ENCODE measurements around the gene RBM47.
"Not testable (repeated sequence)": the region's sequence is repeated elsewhere in the genome, so short reads cannot be mapped to it uniquely, and the experiment has no call there.

RBM47 gene

DNA sequence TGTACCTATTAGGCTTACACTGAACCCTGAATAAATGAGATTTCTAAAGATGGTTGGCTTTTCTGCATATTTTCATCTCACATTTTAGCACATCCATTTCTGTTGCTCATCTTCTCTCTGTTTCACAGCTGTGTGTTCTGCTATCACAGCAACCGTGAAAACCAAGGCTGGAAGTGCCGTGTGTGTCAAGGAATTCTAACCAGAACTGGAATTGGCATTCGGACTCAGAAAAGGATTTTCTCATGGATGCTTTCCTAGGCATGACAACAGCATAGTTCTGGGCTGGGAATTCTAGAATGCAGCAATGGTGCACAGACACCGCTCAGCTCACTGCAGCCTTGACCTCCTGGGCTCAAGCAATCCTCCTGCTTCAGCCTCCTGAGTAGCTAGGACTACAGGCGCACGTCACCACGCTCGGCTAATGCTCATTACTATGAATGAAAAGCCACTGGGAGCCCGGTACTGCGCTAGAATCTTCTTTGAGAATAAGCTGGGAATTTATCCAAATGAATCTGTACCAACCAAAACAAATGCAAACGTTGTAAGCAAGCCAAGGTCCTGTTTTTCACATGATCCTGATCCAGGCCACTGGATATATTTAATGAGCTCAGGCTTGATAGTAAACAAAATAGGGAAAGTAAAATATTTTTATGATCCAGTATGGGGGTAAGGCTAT lies 105.2 kb downstream of the RBM47 start:
- DNase-seq: no peak

- DNase-seq: no peak
Measured at GRCh38 chr4:40523581-40523980, 106.1 kb downstream of the RBM47 start.

DNA sequence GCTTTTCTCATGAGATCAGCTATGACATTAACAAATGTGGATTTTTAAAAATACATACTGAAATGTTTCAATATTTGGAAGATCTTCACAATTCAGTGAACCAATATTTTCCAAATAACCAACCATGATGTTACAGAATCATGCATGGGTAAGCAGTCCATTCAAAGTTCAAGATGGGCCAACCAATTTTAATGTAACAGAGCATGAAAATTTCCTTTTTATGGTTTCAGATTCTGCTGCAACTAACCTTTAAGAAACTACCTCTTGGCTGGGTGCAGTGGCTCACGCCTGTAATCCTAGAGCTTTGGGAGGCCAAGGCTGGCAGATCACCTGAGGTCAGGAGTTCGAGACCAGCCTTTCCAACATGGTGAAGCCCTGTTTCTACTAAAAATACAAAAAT lies 107.7 kb downstream of the RBM47 start:
- DNase-seq: no peak

DNA sequence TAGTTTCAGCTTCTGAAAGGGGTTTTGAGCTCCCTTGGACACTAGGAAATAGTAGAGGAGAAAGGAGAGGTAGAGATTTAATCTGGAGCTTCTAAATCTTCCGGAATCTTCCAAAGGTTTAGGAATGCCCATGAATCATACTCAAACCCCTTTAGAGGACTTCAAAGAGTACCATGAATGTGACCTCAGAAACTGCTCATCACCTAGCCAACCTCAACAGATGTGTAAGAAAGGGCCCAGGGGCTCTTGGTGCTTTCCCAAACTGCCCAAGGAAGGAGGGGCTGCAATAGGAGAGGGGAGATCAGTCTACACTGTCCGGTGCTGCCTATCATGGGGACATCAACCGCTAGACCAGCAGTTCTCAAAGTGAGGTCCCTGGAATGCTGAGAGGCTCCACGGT lies 109.1 kb downstream of the RBM47 start:
- no peak for DNase-seq

GRCh38 chr4:40517081-40517480 lies 112.6 kb downstream of the RBM47 start:
- DNase-seq: not testable (repeated sequence)

DNA sequence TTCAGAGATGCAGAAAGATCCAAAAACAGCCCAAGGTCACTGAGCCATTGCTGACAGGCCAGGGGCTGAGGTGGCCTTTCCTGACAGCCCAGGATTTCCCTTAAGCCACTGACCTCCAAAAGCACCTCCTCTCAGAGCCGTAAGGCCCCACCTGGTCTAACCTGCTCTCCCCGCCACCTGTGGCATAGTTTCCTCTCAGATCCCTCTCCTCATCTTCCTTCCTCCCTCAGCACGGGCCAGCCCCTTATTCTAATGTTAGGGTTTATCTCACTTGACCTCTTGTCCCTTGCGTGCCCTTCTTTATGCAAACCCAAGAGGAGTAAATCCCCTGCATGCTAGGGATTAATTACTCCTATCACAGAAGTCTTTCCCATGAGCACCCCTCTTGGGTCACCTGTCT lies 113.0 kb downstream of the RBM47 start:
- DNase-seq: no peak

DNA sequence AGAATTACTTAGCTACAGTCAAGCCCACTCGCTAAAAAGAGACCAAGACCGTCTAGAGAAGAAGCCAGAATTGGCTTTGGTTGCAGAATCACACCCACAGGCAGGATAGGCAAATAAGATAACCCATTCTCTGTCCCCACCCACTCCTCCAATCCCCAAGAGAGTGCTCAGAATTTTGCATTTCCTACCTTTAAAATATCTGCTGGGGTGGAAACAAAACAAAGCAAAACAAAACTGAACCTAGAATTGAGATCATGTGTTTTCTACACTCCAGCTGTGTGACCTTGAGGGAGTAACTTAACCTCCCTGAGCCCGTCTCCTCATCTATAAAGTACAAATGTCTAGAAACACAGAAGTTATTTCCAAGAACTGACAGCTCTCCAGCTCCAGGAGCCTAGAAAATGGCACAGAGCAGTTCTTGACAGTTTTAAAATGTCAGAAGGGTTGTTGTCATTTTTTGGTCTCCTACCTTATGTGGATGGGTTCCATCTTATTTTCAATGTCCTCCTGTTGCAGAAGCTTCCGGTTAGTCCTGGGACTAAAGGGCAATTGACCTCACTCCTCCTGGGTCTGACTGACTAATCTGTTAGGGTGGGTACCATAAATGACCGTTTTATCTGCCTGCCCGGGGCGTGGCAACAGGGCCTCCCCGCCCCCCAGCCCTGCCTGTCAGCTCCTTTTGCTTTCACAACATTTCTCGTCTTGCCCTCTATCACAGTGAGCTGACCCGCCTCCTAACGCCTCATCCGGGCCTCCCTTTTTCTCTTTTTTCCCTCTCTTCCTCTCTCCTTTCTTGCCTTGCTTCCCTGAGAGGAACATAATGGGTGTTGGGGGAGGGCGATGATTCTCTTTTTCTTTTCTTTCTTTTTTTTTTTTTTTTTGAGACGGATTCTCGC lies 114.0 kb downstream of the RBM47 start:
- no peak for DNase-seq

DNA sequence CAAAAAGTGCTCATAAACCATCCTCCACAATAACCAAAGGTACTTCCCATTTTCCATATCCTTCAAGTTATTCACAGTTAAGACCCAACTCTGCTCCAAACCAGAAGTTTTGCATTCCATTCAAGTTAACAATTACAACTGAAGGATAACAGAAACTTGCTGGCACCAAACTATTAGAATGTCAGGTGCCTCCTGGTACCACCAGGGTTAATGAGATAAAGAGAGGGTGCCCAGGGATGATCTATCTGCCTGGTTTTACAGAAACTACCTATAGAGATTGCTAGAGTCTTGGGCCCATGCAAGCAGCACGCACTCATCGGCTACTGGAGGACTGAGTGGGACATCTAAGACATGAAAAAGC lies 114.6 kb downstream of the RBM47 start:
- DNase-seq: no peak

DNA sequence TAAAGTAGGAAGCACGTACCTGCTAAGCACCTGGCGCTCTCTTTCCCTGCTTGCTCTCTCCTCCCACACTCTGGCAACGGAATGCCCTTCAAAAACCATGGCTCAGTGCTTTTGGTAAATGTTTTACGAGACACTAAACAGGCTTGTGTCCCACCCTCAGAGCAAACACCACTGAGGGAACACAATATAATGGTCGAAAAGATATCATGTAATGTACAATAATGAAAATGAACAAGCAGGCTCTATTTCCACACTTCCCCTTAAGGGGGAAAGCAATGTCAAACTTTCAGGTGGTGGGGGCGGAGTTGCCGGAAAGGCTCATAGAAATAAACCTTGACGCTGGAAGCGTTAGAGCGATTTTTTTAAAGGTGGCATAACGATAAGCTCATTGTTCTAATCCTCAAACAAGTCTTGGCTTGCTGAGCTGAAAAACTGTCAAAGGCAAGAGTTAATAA lies 115.1 kb downstream of the RBM47 start:
- DNase-seq: no peak

GRCh38 chr4:40511036-40511614 lies 118.5 kb downstream of the RBM47 start:
- no peak for DNase-seq

GRCh38 chr4:40507977-40508376 lies 121.7 kb downstream of the RBM47 start:
- DNase-seq: peak in 2 of 6 experiments; percentile 2

GRCh38 chr4:40506492-40506891 lies 123.2 kb downstream of the RBM47 start:
- DNase-seq: no peak

GRCh38 chr4:40506066-40506465 lies 123.6 kb downstream of the RBM47 start:
- no peak for DNase-seq

GRCh38 chr4:40502934-40503333 lies 126.7 kb downstream of the RBM47 start:
- DNase-seq: peak in 2 of 6 experiments; percentile 21 to 24

DNA sequence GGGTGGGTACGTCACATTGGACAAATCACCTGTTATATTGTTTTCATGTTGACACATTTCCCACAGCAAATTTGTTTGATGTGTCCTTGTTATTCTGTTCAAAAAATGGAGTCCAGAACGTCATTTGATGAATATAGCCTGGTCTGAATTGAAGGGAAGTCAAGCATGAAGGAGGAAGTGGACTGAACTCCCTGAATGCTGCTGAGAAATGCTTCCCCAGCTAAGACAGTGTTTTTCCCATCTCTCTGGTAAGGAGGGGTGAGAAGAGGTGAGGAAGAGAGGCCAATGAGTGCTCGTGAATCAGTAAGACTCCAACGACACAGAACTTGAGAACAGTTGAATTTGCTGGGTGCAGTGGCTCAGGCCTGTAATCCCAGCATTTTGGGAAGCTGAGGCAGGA lies 127.4 kb downstream of the RBM47 start:
- no peak for DNase-seq

DNA sequence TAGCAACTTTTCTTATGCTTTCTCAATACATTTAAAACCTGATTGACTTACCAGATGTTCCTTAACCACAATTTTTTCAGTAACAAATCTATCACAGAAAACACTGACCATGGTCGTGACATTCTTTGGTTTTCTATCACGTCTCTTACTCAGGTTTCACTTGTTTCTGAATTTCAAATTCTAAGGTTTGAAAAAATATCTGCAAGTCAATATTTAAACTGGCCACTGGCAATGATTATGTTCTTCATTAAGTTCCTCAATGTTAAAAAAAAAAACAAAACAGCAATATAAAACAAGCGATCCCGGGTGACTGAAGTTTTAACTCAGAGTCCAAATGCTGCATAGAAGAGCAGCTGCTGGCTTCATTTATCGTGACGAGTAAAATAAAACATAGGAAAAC lies 128.9 kb downstream of the RBM47 start:
- no peak for DNase-seq

DNA sequence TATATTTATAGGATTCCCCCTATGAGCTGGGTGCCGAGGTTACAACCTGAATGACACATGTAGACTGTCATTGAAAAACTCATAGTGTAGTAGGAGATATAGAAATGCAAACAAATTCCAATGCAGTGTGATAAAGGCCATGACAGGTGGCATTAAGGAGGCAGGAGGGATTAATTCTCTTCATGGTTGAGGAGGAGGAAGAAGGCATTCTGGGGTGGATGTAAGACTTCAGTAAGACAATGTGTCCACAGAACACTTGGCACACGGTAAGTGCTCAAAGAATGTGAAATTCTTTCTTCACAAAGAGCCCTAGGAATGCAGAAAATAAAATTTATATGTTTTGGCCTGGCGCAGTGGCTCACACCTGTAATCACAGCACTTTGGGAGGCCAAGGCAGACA lies 136.5 kb downstream of the RBM47 start:
- no peak for DNase-seq

- DNase-seq: no peak
Measured at GRCh38 chr4:40492691-40493090, 137.0 kb downstream of the RBM47 start.

GRCh38 chr4:40490481-40490880 lies 139.2 kb downstream of the RBM47 start:
- no peak for DNase-seq

GRCh38 chr4:40489961-40490360 lies 139.7 kb downstream of the RBM47 start:
- DNase-seq: no peak

- no peak for DNase-seq
Measured at GRCh38 chr4:40486534-40486933, 143.1 kb downstream of the RBM47 start.

DNA sequence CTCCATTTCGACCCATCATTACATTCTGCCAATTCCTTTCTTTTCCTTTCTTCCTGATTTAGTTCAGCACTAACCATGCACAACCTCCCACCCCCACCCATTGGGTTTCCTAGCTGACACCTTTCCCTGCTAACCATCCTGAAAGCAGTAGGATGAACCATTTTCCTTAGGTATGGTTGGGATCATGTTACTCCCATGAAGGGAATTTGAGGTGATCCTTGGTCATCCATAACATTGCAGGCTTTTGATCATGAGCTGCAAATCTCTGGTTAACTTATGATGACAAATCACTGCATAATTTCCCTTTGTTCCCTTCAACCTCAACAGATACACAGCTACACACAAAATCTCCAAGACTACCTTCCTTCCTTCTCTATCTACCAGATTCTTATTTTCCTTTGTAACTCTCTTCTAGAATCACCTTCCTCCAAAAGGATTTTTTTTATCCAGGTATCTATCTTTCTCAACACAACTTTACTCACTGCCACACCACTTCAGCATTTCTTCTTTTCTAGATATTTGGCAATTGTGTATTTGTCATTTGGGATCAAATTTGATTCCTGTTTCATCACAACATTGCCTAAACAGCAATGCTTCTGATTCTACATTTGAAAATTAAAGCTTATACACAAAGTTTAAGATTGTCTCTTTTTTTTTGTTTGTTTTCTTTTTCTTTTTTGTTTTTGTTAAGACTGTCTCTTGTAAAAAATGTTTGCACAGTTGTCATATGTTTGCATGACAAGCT lies 145.1 kb downstream of the RBM47 start:
- DNase-seq: no peak

GRCh38 chr4:40482985-40483647 lies 146.5 kb downstream of the RBM47 start:
- DNase-seq: no peak

Data from stimulated activated naive CD4-positive, alpha-beta T cell (primary cell).